ENCODE data around the gene SERGEF.

DNA sequence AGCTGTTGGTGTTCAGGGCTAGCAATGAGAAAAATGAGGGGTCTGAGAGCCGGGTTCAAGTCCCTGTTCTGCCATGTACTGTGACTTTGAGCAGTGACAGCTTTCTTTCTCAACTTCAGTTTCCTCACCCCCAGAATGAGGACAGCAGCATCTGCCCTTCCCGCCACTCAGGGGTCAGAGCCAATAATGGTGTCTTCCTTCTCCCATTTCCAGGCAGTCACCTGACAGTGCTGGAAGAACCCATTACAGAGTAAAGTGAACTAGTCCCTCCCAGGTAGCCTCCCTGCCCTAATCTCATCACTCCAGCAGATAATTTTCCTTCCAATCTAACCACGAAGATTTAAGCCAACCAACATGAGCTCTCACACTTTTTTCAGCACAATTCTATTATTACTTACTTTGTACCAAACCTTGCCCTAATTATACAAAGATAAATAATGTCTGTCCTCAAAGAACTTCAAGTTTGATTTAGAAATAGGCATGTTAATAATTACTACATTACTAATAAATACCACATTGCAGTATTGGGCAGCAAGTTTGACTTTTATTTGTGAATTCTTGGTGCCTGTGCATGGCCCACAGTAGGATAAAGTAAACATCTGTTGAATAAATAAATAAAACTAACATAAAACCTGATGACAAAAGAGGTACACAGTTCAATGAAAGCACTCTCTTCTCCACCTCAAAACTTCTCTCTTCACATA, 61.0 kb downstream of the SERGEF start:
- TF ChIP-seq, protein P1, sequence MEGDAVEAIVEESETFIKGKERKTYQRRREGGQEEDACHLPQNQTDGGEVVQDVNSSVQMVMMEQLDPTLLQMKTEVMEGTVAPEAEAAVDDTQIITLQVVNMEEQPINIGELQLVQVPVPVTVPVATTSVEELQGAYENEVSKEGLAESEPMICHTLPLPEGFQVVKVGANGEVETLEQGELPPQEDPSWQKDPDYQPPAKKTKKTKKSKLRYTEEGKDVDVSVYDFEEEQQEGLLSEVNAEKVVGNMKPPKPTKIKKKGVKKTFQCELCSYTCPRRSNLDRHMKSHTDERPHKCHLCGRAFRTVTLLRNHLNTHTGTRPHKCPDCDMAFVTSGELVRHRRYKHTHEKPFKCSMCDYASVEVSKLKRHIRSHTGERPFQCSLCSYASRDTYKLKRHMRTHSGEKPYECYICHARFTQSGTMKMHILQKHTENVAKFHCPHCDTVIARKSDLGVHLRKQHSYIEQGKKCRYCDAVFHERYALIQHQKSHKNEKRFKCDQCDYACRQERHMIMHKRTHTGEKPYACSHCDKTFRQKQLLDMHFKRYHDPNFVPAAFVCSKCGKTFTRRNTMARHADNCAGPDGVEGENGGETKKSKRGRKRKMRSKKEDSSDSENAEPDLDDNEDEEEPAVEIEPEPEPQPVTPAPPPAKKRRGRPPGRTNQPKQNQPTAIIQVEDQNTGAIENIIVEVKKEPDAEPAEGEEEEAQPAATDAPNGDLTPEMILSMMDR (IDR thresholded peaks at IDR 0.05; ENCODE audit: low read length), result no peak
- no peak for TF ChIP-seq EZH2 (optimal IDR thresholded peaks at IDR 0.05; ENCODE audit: low read depth, low read length)
